Brain microvascular endothelial cell (primary cell): ENCODE data around the gene HNRNPU.

Experiments
- DNase-seq: peaks from one replicate; pipeline ENCODE4 v3.0.0-alpha.2; 2020
- H3K27ac ChIP-seq: fragments of 250-450 bp; sonication (Bioruptor Pico); 2 replicates; pipeline ENCODE4 v1.5.1; 2020; ENCODE audit warnings: mild to moderate bottlenecking, moderate library complexity
- H3K27me3 ChIP-seq: fragments of 250-450 bp; sonication (Bioruptor Pico); replicated peaks from 2 replicates; pipeline ENCODE4 v1.5.1; 2020; ENCODE audit warnings: mild to moderate bottlenecking
- H3K36me3 ChIP-seq: fragments of 250-450 bp; sonication (Bioruptor Pico); replicated peaks from 2 replicates; pipeline ENCODE4 v1.5.1; 2020; ENCODE audit warnings: mild to moderate bottlenecking
- H3K4me3 ChIP-seq: 2 replicates; pipeline ENCODE4 v1.5.1; 2011; ENCODE audit warnings: low read depth, mild to moderate bottlenecking, control low read depth, low read length, moderate library complexity
- in situ Hi-C: cut with HindIII; loops from 2 replicates; pipeline ENCODE4 v1.10.0; 2017; ENCODE audit warnings: low sequenced_read_pairs, low pct_ligation_motif_present
- TF ChIP-seq, protein P1 (sequence below): IDR thresholded peaks from 2 replicates; pipeline ENCODE4 v1.5.1; 2011; ENCODE audit warnings: low read depth, mild to moderate bottlenecking, moderate library complexity, low read length, control low read depth, inconsistent platforms; ENCODE audit errors: missing control alignments

Gene HNRNPU

DNA sequence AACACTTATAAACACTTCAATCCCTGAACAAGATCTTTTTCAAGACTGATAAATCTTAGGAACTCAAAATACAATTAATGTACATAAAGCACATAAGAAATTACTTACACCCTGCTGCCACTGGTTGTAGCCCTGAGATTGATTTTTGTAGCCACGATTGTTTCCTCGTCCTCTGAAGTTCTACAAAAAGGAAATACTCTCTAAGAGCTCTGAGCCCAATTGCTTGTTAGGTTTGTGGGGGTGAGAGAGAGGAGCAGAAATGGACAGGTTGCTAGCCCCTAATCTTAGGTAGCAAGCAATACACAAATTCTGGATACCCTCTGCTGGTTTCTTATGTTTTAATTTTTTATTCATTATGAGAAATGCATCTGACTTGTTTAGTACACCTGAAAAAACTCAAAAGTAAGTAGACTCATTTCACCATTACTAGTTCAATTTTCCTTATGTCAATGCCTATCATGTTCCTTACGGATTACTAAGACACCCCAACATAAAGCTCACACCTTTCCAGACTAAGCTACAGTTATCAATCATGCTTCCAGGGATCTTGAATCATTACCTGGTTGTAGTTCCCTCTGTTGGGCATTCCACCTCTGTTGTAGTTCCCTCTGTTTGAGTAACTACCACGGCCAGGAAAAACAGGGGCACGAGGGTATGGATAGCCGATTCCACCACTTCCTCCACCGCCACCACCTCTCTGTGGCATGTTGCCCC is 9.3 kb downstream of the HNRNPU start:
- in situ Hi-C loops, result no loop called here
- DNase-seq, result no peak
- Histone ChIP-seq H3K4me3 (no peak overlapping the region), H3K36me3 (peaks cover 88% of the 10 kb centered on the region), H3K27me3 (no peaks in the 10 kb centered on the region), H3K27ac (no peak overlapping the region)
- TF ChIP-seq, protein P1, sequence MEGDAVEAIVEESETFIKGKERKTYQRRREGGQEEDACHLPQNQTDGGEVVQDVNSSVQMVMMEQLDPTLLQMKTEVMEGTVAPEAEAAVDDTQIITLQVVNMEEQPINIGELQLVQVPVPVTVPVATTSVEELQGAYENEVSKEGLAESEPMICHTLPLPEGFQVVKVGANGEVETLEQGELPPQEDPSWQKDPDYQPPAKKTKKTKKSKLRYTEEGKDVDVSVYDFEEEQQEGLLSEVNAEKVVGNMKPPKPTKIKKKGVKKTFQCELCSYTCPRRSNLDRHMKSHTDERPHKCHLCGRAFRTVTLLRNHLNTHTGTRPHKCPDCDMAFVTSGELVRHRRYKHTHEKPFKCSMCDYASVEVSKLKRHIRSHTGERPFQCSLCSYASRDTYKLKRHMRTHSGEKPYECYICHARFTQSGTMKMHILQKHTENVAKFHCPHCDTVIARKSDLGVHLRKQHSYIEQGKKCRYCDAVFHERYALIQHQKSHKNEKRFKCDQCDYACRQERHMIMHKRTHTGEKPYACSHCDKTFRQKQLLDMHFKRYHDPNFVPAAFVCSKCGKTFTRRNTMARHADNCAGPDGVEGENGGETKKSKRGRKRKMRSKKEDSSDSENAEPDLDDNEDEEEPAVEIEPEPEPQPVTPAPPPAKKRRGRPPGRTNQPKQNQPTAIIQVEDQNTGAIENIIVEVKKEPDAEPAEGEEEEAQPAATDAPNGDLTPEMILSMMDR, result no peak

DNA sequence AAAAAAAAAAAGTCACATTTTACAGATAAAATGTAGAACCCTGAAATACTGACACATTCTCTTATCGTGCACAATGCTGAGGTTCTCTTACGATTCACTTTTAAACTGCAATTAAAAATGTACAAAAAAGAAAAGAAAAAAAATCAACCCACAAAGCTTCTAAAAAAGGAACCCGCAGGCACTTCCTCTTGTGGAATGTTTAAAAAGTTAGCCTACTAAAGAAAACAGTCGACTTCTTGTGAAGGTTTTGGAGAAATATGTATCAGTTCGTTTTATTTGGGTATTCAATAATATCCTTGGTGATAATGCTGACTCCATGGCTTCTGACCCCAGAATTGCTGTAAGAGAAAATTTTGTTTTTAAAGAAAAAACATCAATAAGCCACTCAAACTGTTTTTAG is 10.2 kb downstream of the HNRNPU start:
- TF ChIP-seq, protein P1, result no peak
- in situ Hi-C loops, result no loop called here
- H3K27ac ChIP-seq, result no peak overlapping the region

DNA sequence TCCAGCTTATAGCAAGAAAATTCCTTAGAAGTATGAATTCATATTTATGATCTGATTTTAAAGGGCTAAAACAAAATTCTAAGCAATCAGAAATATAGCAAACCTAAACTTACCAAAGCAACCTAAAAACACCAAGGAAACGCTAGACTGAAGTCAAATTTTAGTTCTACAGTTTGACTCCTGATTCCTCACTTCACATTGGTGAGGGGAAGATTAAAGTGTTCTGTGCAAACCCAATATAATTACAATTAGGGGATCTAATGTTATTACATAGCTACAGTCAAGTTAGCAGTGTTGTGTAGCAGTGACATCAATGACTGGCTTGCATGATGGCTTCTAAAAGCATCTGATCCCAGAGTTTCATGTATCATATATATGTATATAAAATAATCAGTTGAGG is 11.6 kb downstream of the HNRNPU start:
- H3K4me3 ChIP-seq, result no peak overlapping the region
- no peaks in the 10 kb centered on the region for H3K27me3 ChIP-seq
- in situ Hi-C loops, result no loop called here
- DNase-seq, result no peak
- H3K27ac ChIP-seq, result no peak overlapping the region
- TF ChIP-seq, protein P1, result no peak
- H3K36me3 ChIP-seq, result peaks cover 70% of the 10 kb centered on the region

More for the DNA sequence above, 10.2 kb downstream of the HNRNPU start:
- no peak for DNase-seq
- Histone ChIP-seq H3K4me3 (no peak overlapping the region), H3K36me3 (peaks cover 79% of the 10 kb centered on the region), H3K27me3 (no peaks in the 10 kb centered on the region)

DNA sequence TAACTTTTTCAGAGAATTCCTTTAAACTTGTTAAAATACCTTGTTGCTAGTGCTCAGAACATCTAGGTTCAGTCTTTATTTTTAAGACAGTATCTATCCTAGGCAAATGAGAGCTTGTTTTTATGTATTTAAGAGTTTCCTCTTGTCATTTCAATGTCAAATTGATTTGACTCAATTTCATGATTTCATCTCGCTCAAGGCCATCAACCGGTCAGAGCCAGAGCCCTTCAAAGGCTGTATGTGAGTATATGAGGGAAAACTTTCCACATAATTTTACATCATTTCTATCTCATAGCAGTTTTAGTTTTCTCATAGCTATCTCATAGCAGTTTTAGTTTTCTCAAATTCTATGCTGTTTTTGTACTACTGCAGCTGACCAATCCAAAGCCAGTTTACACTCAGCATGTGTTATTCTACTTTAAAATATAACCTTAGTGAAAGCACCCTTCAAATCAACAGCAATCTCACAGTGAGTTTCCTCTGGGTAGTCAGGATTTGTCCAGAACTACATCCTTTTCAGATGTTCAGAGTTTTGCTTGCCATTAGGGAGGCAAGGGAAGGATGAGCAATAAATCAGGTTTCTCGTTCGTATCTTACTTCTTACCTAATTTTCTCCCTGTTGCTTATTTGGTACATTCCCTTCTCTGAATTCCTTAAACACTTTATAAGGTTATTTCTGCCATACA is 12.7 kb downstream of the HNRNPU start:
- Histone ChIP-seq H3K27me3 (no peaks in the 10 kb centered on the region), H3K4me3 (no peak overlapping the region), H3K27ac (no peak overlapping the region), H3K36me3 (peaks cover 67% of the 10 kb centered on the region)
- TF ChIP-seq, protein P1, result no peak
- in situ Hi-C loops, result no loop called here
- no peak for DNase-seq

DNA sequence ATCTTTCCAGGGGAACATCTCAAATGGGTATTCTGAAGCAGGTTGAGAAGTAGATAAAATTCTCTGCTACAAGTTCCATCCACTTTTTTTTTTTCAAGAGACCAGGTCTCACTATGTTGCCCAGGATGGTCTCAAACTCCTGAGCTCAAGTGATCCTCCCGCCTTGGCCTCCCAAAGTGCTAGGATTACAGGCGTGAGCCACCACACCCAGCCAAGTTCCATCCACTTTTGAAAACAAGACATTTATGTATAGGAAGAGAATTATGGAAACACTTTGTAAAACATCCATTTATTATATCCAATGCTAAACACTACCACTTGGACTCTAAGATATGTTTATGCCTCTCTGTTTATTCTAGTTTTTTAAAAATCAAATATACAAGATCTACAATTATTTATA is 13.4 kb downstream of the HNRNPU start:
- DNase-seq, result no peak
- TF ChIP-seq, protein P1, result no peak
- peaks cover 66% of the 10 kb centered on the region for H3K36me3 ChIP-seq

More for the DNA sequence above, 13.4 kb downstream of the HNRNPU start:
- Histone ChIP-seq H3K4me3 (no peak overlapping the region), H3K27me3 (no peaks in the 10 kb centered on the region), H3K27ac (no peak overlapping the region)
- in situ Hi-C loops, result no loop called here
